GM19240 (cell line): ENCODE data around the gene TXNDC11.

Experiments
- DNase-seq: peaks from one replicate; pipeline ENCODE4 v3.0.0; 2011; ENCODE audit warnings: low spot score; ENCODE audit not compliant: insufficient read length

The TXNDC11 gene

GRCh38 chr16:11719762-11720161 lies 22.9 kb downstream of the TXNDC11 start:
- no peak for DNase-seq

GRCh38 chr16:11719171-11719570 lies 23.5 kb downstream of the TXNDC11 start:
- DNase-seq: no peak

GRCh38 chr16:11717811-11718210 lies 24.8 kb downstream of the TXNDC11 start:
- DNase-seq: no peak

- no peak for DNase-seq
These were observed 26.3 kb downstream of the TXNDC11 start for GRCh38 chr16:11716336-11716735.

GRCh38 chr16:11715246-11715947 lies 27.3 kb downstream of the TXNDC11 start:
- DNase-seq: no peak

GRCh38 chr16:11712122-11712521 lies 30.5 kb downstream of the TXNDC11 start:
- DNase-seq: no peak

GRCh38 chr16:11711662-11712061 lies 31.0 kb downstream of the TXNDC11 start:
- DNase-seq: no peak

- DNase-seq: no peak
These were observed 34.2 kb downstream of the TXNDC11 start for GRCh38 chr16:11708421-11708820.

GRCh38 chr16:11707679-11708197 lies 34.9 kb downstream of the TXNDC11 start:
- no peak for DNase-seq

- DNase-seq: no peak
These were observed 36.4 kb downstream of the TXNDC11 start for GRCh38 chr16:11706180-11706742.

- DNase-seq: no peak
These were observed 37.2 kb downstream of the TXNDC11 start for GRCh38 chr16:11705311-11706025.

- DNase-seq: no peak
These were observed 42.2 kb downstream of the TXNDC11 start for GRCh38 chr16:11700264-11701029.

- no peak for DNase-seq
These were observed 43.3 kb downstream of the TXNDC11 start for GRCh38 chr16:11699234-11699894.

GRCh38 chr16:11698271-11698689 lies 44.4 kb downstream of the TXNDC11 start:
- no peak for DNase-seq

GRCh38 chr16:11697319-11697718 lies 45.3 kb downstream of the TXNDC11 start:
- no peak for DNase-seq

- no peak for DNase-seq
These were observed 46.2 kb downstream of the TXNDC11 start for GRCh38 chr16:11696266-11697012.

- no peak for DNase-seq
These were observed 50.0 kb downstream of the TXNDC11 start for GRCh38 chr16:11692651-11693050.

- no peak for DNase-seq
These were observed 50.5 kb downstream of the TXNDC11 start for GRCh38 chr16:11692171-11692570.

- no peak for DNase-seq
These were observed 50.9 kb downstream of the TXNDC11 start for GRCh38 chr16:11691771-11692170.

- no peak for DNase-seq
These were observed 51.4 kb downstream of the TXNDC11 start for GRCh38 chr16:11691235-11691634.
